Psoas muscle (tissue), 8 donors: ENCODE results near the gene TANK. TPM values are rescaled to one million over a fixed set of nuclear protein-coding genes. Genes with fewer than 3 reads are reported as not detected.
"Not testable (repeated sequence)": the region's sequence is repeated elsewhere in the genome, so short reads cannot be mapped to it uniquely, and the experiment has no call there.

Source experiments
- ATAC-seq, 4 donors: fragments of 200-7000 bp; cut with Tn5 transposase; one replicate each; pipeline ENCODE4 v1.9.1; 2020; ENCODE audit warnings: moderate library complexity in 3 of 4, mild to moderate bottlenecking in 2 of 4
- DNase-seq, 2 donors: peaks; one replicate each; pipeline ENCODE4 v3.0.0-alpha.2; 2020
- H3K27ac ChIP-seq: fragments of 200-600 bp; one replicate; pipeline ENCODE4 v1.8.0; 2022
- H3K27me3 ChIP-seq, 3 donors: fragments of 200-600 bp in 1 of 3; one replicate each; pipeline versions ENCODE4 v1.6.1 to v1.8.0; 2013 to 2022; ENCODE audit warnings: low read length in 2 of 3, mild to moderate bottlenecking in 2 of 3, moderate library complexity in 1 of 3; ENCODE audit not compliant: insufficient read depth in 3 of 3
- H3K36me3 ChIP-seq, 2 donors: fragments of 200-600 bp in 1 of 2; one replicate each; pipeline versions ENCODE4 v1.6.1 to v1.8.0; 2013 to 2022; ENCODE audit warnings: low read depth in 1 of 2, mild to moderate bottlenecking in 1 of 2, moderate library complexity in 1 of 2; ENCODE audit not compliant: insufficient read depth in 1 of 2
- H3K4me1 ChIP-seq: fragments of 200-600 bp; one replicate; pipeline ENCODE4 v1.8.0; 2022
- H3K4me3 ChIP-seq: fragments of 200-600 bp; one replicate; pipeline ENCODE4 v1.8.0; 2022; ENCODE audit warnings: mild to moderate bottlenecking
- H3K9me3 ChIP-seq: fragments of 200-600 bp; one replicate; pipeline ENCODE4 v1.8.0; 2022
- WGBS, 3 donors: extraction: QIAGEN DNeasy Blood & Tissue Kit; methylation state at CpG; one replicate each; pipeline versions ENCODE4 v1.1.6 to v1.1.7; 2013; 5-methylcytosine and 5-hydroxymethylcytosine counted together
- intact Hi-C, 2 donors: fragments of 100-400 bp; cut with DNase I; formaldehyde crosslinking; loops; one replicate each; pipeline versions ENCODE4 v1.11.0 to v1.14.2; 2022
- polyA plus RNA-seq, 3 donors: library from polyadenylated mRNA; stranded (reverse); fragments of 200-250 nt; gene quantifications; one replicate each; pipeline ENCODE4 v1.2.3, GENCODE V29; 2013
- total RNA-seq, 4 donors: library from RNA; stranded (reverse); fragmentation: NEBNext Ultra II Directional in 2 of 4; extraction: Animal tissue kit (Norgen Biotek cat#: 25700) in 2 of 4; gene quantifications; one replicate each; pipeline versions ENCODE4 v1.2.1 to v1.2.4, GENCODE V29; 2021 to 2023
- TF ChIP-seq, protein P1 (sequence below): fragments of 200-600 bp; IDR thresholded peaks from one replicate; pipeline ENCODE4 v1.8.0; 2022; ENCODE audit warnings: antibody characterized with exemption
- donor health status: healthy with polysubstance abuse.
- donor health status: DM: no; HTN: no; CAD: no; lungs with moderate emphysema.
- donor health status: Bipolar disorder and iron deficiency.
- donor health status: healthy.
- donor health status: DM: yes; HTN: yes; CAD: no.
- donor health status: DM: no; HTN: no; CAD: no.
- donor health status: DM: no; HTN: no; CAD: no.
- donor health status: DM: yes; HTN: yes; CAD: no.

The TANK gene
- total and polyA plus RNA-seq, 7 donors: 39.6 to 75.7 (median 57.2) TPM

- intact Hi-C loops: loop anchor here (5.0 kb wide), 1 partner anchor 51 kb away; no protein-coding TSS in a partner anchor
- TF ChIP-seq, protein P1, sequence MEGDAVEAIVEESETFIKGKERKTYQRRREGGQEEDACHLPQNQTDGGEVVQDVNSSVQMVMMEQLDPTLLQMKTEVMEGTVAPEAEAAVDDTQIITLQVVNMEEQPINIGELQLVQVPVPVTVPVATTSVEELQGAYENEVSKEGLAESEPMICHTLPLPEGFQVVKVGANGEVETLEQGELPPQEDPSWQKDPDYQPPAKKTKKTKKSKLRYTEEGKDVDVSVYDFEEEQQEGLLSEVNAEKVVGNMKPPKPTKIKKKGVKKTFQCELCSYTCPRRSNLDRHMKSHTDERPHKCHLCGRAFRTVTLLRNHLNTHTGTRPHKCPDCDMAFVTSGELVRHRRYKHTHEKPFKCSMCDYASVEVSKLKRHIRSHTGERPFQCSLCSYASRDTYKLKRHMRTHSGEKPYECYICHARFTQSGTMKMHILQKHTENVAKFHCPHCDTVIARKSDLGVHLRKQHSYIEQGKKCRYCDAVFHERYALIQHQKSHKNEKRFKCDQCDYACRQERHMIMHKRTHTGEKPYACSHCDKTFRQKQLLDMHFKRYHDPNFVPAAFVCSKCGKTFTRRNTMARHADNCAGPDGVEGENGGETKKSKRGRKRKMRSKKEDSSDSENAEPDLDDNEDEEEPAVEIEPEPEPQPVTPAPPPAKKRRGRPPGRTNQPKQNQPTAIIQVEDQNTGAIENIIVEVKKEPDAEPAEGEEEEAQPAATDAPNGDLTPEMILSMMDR: peak; percentile 81
- no peak overlapping the region for H3K27ac ChIP-seq
- 46 to 51% (median 48%) methylated on average over 5 of the region's 5 CpGs for WGBS, 3 donors
- no peaks in the 10 kb centered on the region for H3K27me3 ChIP-seq
- no peaks in the 10 kb centered on the region for H3K36me3 ChIP-seq
- peak in 2 of 4 donors; percentile 46 to 69 for ATAC-seq
- no peaks in the 10 kb centered on the region for H3K9me3 ChIP-seq
- no peaks in the 10 kb centered on the region for H3K4me1 ChIP-seq
- H3K4me3 ChIP-seq: no peak overlapping the region
- no peak for DNase-seq
Observed at GRCh38 chr2:161273038-161273760, 113.0 kb downstream of the TANK start.

DNA sequence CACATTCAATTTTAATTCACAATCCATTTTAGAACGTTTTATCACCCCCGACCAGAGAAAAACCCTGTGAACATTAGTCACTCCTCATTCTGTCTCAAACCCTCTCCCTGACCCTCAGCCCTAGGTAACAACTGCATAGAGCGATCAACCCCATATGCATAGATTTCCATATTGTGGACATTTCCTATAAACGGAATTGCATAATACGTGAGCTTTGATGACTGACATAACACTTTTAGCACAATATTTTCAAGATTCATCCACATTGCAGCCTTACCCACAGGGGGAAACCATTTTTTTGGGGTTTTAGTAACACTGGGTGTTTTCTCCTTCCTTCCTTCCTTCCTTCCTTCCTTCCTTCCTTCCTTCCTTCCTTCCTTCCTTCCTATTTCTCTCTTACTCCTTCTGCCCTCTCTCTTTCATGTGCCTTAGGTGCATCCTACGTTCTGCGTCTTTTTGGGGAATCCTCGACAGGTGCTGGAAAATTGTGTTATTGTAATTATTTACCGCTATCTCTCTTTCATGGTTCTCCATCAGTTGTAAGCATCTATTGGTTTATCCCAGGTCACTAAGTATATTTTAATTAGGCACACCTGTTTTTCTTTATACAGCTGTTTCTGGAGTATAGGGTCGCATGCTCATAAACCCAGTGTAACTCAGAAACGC, 118.5 kb downstream of the TANK start:
- H3K36me3 ChIP-seq, intact Hi-C loops, H3K4me3 ChIP-seq, DNase-seq, H3K27me3 ChIP-seq, H3K4me1 ChIP-seq, H3K27ac ChIP-seq, H3K9me3 ChIP-seq: not testable (repeated sequence)
- peak in 1 of 4 donors; percentile 30 for ATAC-seq
- 54 to 61% (median 58%) methylated on average over 11 of the region's 11 CpGs for WGBS, 3 donors

DNA sequence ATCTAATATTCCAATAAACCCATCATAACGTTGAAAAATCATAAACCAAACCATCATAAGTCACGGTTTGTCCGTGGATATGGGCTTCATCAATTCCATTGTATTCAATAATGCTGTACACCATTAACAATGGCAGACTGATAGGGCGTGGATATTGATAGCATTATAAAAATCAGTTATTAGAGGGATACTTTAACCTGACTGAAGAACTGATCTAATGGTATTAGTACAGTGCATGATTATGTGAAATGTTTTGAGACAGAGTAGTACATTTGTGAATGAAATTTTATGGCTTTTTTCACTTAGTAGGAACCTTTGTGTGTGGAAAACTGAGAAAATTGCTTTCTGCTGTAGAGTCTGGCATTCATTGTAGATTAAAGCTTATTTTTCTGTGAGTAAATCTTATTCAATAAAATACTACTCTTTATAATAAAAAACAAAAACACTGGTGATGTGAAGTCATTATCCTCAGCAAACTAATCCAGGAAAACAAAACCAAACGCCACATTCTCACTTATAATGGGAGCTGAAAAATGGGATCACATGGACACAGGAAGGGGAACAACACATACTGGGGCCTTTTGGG, 119.1 kb downstream of the TANK start:
- DNase-seq, H3K36me3 ChIP-seq, H3K27me3 ChIP-seq, H3K4me3 ChIP-seq, ATAC-seq, H3K4me1 ChIP-seq, H3K27ac ChIP-seq, intact Hi-C loops, H3K9me3 ChIP-seq: not testable (repeated sequence)
- WGBS, 3 donors: 70 to 74% (median 71%) methylated on average over 5 of the region's 5 CpGs

DNA sequence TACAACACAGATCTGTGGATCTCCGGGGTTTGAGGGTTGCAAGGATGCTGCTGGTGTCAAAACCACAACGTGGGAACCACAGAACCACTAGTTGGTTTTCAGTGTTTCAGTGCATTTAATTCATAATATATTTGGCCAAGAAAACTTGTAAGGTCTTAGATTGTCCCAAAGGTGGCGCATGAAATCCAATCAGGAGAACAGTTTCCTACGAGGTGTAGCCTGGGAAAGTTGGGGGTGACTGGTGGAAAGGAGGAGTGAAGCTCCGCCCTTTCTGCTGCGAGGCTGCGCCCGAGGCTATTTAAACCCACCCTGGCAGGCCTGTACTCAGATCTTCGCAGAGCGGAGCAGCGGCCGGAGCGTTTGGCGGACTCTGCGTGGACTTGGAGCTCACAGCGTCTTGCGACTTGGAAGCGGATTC, 120.7 kb downstream of the TANK start:
- H3K4me3 ChIP-seq, H3K27ac ChIP-seq, H3K4me1 ChIP-seq, H3K9me3 ChIP-seq, H3K36me3 ChIP-seq, H3K27me3 ChIP-seq, intact Hi-C loops, ATAC-seq: not testable (repeated sequence)
- peak; percentile 51 to 83 for DNase-seq
- WGBS, 3 donors: 74 to 80% (median 78%) methylated on average over 18 of the region's 18 CpGs

DNA sequence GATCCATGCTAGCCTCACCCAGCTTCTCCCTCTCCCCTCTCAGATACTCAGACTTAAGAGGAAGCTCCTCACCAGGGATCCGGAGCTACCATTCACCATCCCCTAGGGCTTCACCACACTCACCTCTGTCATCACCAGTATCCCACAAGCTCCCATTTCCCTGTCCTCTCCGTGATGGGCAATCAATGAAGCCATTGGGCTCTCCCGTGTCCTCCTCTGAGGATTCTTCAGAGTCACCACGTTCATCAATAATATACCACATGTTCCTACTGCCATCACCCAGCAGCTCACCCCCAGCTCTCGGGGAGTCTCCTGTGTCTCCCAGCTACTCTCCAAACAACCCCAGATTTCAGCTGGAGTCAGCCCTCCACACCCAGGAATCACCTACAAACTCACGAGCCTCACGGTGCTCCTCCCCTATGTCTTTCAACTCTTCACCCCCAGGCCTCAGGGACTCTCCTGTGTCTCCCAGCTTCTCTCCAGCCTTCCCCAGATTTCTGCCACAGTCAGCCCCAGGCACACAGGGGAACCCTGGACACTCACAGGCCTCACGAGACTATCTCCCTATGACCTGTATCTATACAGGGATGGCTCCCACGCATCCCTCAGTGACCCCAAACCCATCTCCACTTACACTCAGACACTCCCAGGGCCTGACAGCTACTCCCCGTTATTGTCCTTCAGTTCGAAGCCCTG, 121.5 kb downstream of the TANK start:
- H3K27ac ChIP-seq, DNase-seq, H3K36me3 ChIP-seq, H3K27me3 ChIP-seq, H3K4me3 ChIP-seq, ATAC-seq, H3K4me1 ChIP-seq, intact Hi-C loops, H3K9me3 ChIP-seq: not testable (repeated sequence)
- 75 to 81% (median 78%) methylated on average over 11 of the region's 11 CpGs for WGBS, 3 donors

DNA sequence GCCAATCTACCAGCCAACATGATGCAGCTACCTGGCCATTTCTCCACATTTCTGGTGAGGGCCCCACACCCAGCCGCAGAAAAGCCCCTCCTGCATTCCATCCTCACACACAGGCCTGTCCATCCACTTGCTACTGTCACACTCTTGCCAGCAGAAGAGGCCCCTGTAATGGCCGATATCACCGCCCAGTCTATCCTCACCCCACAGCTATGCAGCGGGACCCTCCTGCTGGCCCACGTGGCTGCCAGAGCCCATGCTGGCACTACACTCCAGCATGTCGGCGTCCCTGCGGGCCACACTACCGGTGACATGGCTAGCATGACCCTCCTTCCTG, 122.0 kb downstream of the TANK start:
- H3K27ac ChIP-seq, intact Hi-C loops, H3K36me3 ChIP-seq, H3K4me3 ChIP-seq, H3K9me3 ChIP-seq, DNase-seq, H3K27me3 ChIP-seq, H3K4me1 ChIP-seq, ATAC-seq: not testable (repeated sequence)
- WGBS, 3 donors: 87 to 94% (median 91%) methylated on average over 9 of the region's 9 CpGs
